Limb (tissue), 2 donors: Measurements from ENCODE around the gene GRK3.
"Not testable (repeated sequence)": the region's sequence is repeated elsewhere in the genome, so short reads cannot be mapped to it uniquely, and the experiment has no call there.

Source experiments
- DNase-seq, 2 donors: peaks; one replicate each; pipeline ENCODE4 v3.0.0-alpha.2; 2016; ENCODE audit errors: extremely low spot score in 2 of 2

Gene GRK3

DNA sequence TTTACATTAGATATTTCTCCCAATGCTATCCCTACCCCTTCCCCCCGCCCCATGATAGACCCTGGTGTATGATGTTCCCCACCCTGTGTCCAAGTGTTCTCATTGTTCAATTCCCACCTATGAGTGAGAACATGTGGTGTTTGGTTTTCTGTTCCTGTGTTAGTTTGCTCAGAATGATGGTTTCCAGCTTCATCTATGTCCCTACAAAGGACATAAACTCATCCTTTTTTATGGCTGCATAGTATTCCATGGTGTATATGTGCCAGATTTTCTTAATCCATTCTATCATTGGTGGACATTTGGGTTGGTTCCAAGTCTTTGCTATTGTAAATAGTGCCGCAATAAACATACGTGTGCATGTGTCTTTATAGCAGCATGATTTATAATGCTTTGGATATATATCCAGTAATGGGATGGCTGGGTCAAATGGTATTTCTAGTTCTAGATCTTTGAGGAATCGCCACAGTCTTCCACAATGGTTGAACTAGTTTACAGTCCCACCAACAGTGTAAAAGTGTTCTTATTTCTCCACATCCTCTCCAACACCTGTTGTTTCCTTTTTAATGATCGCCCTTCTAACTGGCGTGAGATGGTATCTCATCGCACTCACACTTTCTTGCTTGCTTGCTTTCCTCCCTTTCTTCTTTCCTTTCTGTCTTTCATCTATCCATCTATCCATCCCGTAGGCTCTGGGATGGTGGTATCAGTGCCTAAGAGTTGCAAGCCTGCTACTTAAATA is 7.7 kb downstream of the GRK3 start:
- DNase-seq, result not testable (repeated sequence)

DNA sequence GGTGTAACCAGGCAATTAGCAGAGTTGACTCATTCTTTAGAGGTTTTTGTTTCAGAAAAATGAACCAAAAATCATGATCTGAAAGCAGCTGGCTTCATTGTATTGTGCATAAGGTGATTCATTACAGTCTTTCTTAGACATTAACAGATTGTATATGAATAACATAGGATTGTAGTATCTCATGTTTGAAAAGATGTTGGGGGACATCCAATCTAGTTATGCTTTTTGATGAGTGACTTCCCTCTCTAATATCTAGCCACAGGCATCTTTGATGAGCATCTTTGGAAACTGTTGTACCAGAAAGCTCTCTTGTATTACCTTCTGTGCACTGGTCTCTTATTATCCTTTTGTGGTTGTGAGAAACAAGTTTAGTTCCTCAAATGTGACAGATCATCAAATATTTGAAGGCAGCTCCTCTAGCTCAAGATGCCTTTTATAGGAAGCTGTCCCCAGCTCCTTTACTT is 8.3 kb downstream of the GRK3 start:
- DNase-seq, result no peak

DNA sequence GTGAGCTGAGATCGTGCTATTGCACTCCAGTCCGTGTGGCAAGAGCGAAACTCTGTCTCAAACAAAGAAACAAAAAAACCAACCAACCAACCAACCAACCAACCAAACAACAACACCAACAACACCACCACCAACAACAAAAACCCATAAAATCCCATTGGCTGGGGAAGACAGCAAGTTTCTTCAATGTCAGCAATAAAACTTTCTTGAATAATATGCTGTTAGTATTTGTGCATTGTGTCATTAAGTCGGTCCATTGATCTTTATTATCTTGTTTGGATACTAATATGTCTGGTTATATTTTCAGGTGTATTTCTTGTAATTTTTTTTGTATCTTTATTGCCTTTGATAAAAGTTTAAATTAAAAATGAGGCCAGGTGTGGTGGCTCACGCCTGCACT is 9.4 kb downstream of the GRK3 start:
- no peak for DNase-seq

DNA sequence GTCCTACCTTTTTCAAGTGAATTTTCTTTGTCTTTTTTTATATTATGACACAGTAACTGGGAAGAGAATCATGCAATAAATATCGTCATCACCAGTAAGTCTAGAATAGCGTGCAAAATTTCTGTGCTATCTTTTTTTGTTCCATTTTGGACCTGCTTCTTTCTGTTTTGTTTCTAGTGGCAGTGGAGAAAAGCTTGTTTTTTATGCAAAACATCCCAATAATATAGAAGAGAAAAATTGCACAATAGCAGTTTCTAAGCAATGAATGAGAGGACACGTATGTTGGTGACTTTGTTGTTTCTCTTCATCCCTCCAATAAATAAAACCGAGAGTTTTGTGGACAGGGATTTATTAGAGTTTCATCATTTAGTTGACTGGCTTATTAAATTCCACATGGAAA is 10.3 kb downstream of the GRK3 start:
- no peak for DNase-seq

DNA sequence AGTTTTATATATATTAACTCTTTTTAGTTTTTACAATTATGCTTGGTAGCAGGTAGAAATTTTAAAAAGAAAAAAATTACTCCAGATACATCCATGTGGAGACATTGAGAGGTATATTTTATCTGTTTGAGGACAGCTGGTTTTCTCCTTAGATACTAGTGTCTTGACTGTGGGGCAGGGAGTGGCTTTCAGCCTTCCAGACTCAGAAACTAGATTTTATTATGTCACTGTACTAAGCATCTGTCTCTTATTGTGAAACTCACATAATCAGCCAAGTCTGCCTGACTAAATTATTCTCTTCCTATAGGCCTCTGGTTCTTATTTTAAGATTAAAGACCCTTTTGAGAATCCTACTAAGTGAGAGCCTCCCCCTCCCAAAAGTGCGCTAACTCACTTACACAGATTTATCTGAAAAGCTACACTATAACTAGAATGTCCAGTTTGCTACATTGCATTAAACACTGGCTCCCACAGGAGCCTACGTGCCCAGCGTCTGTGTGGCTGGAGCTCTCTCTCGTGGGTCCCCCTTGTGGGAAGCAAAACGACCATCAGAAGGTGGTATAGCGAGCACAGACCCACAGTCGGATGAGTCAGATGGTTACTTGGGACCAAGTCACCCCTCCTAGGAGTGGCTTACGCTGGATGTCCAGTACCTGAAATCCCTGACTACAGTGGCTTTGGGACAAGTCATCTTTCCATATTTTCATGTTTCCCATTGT is 11.4 kb downstream of the GRK3 start:
- DNase-seq, result peak in 1 of 2 donors; percentile 42

DNA sequence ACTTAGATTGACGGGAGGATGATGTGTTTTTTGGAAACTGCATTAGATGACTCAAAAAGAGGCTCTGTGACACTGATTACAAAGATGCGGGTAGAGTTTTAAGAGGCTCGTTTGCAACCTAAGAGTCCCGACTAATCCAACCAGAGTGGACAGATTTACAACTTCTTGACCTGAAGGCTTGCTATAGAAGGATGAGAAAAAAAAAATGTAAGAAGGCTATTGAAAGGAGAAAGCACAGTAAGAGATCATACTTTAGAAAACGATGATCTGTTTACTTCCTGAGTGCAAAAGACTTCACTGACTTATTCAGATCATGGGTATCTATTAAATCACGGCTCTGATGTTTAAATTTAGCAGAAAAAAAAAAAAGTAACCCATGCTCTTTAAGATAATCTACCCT is 17.0 kb downstream of the GRK3 start:
- not testable (repeated sequence) for DNase-seq

DNA sequence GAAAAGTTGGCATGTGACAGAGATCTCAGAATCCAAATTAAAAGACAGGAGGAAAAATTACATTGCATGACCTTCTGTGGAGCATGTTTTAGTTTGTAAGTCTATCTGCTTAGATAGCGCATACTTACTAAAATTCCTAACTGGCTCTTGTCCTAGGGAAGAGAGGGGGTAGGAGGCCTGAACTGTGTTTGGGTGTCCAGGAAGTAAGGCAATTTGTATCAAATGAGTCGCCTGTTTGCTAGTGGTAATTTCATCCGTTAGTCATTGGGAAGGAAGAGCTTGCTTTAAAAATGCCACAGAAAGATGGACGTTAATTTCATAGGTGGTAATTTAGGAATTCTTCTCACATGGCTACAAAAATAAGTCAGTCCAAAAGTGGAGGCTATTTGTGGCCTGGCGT is 18.5 kb downstream of the GRK3 start:
- DNase-seq, result no peak

DNA sequence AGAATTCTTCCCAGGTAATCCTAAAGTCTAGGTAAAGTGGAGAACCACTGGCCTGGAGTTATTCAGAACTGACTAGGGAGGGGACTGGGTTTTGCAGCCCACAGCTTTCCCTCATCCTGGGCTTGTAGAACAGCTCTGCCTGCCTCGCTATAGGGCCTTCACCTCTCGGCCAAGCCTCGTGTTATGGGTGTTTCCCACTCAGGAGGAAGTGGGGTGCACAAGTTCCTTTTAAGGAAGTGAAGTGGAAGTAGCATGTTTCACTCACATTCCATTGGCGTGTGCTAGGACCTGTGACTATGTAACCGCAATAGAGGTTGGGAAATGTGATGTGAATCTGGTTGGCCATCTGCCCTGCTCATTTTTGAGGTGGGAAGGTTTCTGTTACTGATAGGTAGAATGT is 20.5 kb downstream of the GRK3 start:
- not testable (repeated sequence) for DNase-seq

DNA sequence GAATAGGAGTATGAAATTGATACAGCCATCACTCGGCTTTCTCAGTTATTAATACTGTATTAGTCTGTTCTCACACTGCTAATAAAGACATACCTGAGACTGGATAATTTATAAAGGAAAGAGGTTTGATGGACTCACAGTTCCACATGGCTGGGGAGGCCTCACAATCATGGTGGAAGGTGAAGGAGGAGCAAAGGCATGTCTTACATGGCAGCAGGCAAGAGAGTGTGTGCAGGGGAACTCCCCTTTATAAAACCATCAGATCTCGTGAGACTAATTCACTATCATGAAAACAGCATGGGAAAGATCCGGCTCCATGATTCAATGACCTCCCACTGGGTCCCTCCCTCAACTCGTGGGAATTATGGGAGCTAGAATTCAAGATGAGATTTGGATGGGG is 25.2 kb downstream of the GRK3 start:
- DNase-seq, result not testable (repeated sequence)

DNA sequence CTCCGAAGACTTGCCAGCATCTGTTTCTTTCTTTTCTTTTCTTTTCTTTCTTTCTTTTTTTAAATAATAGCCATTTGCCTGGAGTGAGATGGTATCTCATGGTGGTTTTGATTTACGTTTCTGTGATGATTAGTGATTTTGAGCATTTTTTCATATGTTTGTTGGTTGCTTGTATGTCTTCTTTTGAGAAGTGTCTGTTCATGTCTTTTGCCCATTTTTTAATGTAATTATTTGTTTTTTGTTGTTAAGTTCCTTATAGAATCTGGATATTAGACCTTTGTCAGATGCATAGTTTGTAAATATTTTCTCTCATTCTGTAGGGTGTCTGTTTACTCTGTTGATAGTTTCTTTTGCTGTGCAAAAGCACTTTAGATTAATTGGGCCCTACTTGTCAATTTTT is 28.8 kb downstream of the GRK3 start:
- not testable (repeated sequence) for DNase-seq

DNA sequence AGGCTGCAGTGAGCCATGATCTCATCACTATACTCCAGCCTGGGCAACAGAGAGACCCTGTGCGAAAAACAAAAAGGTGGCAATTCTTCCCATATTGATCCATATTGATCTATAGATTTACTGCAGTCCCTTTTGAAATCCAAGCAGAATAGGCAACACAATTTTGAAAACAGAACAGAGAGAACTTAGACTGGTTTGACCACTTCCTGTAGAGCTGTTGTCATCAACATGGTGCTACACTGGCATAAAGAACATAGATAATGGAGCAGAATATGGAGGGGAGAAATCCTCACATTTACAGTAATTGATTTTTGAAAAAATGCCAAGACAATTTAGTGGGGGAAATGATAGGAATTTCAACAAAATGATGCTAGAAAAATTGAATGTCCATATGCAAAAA is 34.1 kb downstream of the GRK3 start:
- no peak for DNase-seq

DNA sequence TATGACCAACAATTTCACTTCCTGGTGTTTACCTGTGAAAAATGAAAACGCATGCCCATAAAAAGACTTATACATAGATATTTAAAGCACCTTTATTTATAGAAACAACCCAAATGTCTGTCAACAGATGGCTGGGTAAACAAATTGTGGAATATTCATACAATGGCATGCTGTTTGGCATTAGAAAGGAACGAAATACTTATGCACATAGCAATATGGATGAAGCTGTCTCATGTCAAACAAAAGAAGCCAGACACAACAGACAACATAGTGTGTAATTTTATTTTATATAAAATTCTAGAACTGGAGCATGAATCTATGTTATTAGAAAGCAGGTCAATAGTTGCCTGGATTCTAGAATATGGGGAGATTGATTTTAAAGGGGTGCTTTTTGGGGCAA is 38.0 kb downstream of the GRK3 start:
- DNase-seq, result no peak

DNA sequence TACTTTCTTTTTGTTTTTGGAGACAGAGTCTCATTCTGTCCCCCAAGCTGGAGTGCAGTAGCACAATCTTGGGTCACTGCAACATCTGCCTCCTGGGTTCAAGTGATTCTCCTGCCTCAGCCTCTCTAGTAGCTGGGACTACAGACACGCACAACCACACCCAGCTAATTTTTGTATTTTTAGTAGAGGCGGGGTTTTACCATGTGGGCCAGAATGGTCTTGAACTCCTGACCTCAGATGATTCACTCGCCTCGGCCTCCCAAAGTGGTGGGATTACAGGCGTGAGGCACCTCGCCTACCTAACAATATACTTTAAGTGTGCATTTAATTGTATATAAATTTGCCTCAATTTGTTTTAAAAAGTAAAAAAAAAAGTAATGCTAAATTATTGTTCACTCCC is 38.4 kb downstream of the GRK3 start:
- DNase-seq, result no peak

DNA sequence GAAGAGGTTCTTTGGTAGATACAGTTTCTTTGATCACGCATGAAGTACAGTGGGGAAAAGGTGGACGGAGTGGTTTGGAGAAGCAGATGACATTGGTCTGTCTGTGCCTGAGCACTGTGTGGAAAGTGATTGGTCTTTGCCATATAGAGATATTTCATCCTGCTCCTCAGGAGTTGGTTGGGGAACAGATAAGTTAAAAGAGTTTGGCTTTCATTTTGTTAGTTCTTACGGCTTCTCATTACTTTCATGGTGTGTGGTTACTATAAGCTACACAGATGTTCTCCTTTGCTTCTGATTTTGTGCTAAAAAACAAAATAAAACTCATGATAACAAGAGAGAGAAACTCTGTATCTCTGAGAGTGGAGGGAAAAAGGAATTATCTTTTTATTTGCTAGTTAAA is 40.7 kb downstream of the GRK3 start:
- not testable (repeated sequence) for DNase-seq

DNA sequence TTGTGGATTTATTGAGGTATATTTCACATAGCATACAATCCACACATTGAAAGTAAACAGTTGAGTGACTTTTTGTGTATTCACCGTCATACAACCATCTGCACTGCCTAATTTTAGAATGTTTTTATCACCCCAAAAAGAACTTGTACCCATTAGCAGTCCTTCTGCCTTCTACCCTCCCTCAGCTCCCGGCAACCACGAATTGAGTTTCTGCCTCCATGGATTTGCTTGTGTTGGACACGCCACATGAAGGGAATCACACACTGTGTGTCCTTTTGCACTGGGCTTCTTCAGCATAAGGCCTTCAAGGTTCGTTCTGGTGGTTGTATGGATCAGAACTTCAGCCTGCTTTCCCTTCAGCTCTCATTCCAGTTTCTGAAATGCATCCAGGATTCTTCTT is 41.1 kb downstream of the GRK3 start:
- not testable (repeated sequence) for DNase-seq

DNA sequence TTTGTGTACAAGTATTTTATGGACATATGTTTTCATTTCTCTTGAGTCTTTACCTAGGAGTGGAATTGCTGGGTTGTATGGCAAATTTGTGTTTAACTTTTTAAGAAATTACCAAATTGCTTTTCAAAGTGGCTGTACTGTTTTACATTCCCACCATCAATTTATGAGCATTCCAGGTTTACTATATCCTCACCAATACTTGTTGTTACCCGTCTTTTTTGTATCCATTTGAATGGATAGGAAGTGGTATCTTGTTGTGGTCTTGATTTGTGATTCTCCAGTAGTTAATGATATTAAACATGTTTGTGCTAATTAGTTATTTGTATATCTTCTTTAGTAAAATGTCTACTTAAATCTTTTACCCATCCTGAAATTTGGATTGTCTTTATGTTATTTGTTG is 46.8 kb downstream of the GRK3 start:
- DNase-seq, result not testable (repeated sequence)

DNA sequence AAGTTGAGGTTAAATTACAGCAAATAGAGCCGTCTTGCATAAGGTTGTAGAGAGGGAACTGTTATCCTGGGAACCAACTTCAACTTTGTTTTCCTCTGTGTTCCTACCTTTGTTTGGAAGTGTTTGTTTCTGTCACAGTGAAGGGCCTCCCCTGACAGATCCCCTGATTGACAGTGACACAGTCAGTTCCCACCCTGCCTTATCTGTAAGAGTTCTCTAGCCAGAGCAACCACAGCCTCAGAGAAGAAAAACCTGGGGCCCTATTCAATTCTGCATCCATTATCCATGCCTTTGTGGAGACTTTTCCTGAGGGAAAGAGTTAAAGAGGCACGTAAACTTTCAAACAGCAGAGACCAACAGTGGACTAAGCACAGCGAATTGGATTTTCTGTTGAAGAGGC is 48.7 kb downstream of the GRK3 start:
- not testable (repeated sequence) for DNase-seq

DNA sequence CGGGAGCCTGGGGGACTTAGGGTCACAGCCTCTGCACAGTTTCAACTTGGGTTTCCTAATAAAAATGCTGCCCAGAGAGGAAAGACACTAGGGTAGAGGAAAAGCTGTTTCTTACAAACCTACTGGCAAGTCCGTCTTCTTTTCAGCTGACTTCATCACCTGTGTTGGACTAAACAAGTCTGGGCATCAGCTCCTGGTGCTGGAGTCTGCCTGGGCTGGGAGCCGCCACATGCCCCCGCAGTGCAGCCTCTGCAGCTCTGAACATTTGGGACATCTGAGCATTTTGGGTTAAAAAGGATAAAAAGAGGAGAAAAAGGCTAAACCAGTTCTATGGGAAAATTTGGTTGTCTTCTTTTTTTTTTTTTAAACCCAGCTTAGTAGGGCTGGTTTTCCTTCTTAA is 49.1 kb downstream of the GRK3 start:
- not testable (repeated sequence) for DNase-seq

DNA sequence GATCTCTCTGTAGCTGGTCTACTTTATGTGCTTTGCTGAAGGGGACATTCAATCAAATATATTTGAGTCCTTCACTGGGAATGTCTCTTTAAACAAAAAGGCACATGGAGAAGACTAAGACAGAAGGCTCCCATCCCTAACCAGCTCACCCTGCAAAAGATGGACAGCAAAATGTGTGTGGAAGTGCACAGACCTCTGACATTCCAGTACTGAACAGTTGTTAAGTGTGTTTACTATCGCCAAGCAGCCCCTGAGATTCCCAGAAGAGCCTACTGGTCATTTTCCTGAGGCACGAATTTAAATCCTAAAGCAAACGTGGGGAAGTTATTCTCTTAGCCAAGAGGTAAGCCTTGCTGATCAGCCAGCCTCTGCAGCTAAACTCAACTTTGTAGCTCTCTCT is 50.3 kb downstream of the GRK3 start:
- peak in 1 of 2 donors; percentile 14 for DNase-seq

DNA sequence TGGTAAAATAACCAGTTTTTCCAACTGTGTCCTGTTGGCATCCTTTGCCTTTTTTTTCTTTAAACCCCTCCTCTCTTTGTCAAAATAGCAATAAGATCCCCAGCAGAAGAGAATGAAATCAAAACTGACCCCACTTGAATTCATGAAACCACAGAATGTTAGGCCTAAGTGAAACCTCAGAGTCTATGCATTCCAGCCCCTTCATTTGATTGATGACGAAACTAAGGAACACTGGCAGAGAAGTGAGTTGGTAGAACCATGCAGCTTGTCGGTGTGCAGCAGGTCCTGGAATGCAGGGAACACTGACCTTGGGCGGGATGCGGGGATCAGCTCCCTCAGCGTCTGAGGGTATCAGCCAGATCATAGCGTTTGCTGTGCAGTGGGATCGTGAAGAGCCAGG is 57.5 kb downstream of the GRK3 start:
- no peak for DNase-seq

DNA sequence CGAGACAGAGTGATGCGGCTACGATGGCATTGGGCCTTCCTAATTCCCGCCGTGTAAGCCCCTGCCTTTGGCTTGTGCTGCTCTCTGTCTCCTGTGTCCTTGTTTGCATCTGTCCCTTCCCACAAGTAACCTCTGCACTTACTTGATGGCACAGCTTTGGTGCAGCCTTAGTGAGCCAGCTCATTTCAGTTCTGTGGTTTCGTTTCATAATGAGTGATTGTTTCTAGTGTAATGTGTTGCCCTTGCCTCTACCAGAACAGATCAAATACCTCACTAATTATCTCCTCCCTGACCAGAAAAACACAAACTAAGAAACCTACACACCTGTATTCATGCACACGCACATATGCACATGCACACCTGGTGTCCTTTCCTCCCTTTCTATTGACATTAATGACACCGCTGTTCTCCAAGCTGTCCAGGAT is 58.8 kb downstream of the GRK3 start:
- DNase-seq, result no peak

DNA sequence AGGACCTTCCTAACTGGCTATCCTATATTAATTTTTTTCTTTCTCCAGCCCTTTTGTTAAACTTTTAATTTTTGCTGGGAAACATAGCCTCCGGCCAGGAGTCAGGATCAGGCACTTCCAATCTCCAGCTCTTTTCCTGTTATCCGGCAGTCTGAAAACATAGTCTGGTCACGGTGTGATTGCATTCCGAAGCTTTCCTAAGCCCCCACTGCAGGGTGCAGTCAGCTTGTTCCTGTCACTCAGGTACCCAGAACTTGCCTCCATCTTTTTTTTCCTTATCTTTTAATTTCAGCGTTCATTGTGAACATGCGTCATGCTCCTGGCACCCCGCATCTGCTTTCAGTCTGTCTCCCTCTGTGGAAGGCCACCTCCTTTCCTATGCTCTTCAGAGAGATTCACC is 59.4 kb downstream of the GRK3 start:
- DNase-seq, result no peak

DNA sequence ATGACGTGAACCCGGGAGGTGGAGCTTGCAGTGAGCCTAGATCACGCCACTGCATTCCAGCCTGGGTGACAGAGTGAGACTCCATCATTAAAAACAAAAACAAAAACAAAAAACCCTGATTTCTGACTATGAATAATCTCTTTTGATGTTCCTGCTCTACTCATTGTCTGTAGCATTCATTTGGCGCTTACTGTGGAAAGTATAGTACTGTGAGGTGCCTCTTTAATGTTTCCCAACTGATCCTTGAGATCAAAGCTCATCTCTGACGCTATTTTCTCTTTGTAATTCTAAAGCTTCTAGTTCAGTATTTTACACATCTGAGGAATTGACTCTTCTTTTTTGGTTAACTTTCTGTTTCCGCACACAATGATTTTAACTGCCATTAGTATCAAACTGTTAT is 60.0 kb downstream of the GRK3 start:
- DNase-seq, result no peak
